Stimulated activated CD4-positive, alpha-beta T cell treated with anti-CD3 and anti-CD28 coated beads, Interleukin-2, amount 100 ng/mL, for 24 hours (primary cell): ENCODE measurements around the gene QPCTL.
"Not testable (repeated sequence)": the region's sequence is repeated elsewhere in the genome, so short reads cannot be mapped to it uniquely, and the experiment has no call there.

Experiments used
- DNase-seq, 2 donors: peaks; one replicate each; pipeline ENCODE4 v3.0.0-alpha.2; 2020

The QPCTL gene

DNA sequence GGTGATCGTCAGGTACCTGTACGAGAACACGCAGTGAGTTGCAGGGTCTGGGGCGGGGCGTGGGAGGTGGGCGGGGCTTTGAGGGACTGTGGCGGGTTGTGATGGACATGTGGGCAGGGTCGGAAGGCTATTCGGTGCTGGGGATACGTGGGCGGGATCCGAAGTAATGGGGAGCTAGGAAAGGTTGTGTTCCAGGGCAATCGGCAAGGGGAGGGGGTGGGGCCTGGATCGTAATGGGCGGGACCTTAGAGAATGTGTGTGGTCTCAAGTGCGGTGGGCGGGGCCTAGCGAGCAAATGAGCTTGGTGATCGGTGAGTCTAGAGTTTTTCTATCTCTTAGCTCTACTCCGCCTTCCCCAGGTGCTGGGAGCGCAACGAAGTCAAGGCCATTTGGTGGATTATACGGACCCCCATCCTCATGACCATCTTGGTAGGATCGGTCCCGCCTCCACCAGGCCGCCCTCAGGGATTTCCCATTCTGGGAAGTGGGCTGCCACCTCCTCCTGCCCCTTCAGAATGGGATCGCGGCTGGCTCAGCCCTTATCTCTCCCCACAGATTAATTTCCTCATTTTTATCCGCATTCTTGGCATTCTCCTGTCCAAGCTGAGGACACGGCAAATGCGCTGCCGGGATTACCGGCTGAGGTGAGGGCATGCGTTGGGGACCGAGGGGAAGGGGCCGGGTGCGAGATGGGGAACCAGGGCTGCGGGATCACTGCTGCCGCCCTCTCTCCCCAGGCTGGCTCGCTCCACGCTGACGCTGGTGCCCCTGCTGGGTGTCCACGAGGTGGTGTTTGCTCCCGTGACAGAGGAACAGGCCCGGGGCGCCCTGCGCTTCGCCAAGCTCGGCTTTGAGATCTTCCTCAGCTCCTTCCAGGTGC lies 14.9 kb upstream of the QPCTL start:
- peak; percentile 84 to 90 for DNase-seq

DNA sequence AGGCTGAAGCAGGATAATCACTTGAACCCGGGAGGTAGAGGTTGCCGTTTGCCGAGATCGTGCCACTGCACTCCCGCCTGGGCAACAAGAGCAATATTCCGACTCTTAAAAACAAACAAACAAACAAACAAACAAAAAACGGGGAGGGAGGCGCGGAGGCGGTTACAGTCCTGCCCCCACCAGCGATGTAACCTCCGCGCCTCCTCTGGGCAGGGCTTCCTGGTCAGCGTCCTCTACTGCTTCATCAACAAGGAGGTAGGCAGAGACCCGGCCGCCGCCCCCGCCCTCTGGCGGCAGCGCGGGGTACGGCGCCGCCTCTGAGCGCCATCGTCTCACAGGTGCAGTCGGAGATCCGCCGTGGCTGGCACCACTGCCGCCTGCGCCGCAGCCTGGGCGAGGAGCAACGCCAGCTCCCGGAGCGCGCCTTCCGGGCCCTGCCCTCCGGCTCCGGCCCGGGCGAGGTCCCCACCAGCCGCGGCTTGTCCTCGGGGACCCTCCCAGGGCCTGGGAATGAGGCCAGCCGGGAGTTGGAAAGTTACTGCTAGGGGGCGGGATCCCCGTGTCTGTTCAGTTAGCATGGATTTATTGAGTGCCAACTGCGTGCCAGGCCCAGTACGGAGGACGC lies 11.0 kb upstream of the QPCTL start:
- DNase-seq: peak; percentile 87 to 89

DNA sequence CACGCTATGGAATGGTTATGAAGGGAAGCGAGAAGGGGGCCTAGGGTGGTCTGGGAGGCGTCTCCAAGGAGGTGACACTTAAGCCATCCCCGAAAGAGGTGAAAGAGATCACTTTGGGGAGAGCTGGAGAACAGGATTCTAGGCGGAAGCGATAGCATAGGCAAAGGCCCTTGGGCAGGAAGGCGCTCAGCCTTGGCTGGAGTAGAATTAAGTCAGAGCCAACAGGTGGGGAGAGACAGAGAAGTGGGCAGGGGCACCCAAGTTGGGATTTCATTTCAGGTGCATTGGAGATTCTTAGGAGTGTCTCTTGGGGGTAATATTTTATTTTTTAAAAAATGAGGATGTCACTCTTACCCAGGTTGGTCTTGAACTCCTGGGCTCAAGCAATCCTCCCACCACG lies 10.3 kb upstream of the QPCTL start:
- no peak for DNase-seq

DNA sequence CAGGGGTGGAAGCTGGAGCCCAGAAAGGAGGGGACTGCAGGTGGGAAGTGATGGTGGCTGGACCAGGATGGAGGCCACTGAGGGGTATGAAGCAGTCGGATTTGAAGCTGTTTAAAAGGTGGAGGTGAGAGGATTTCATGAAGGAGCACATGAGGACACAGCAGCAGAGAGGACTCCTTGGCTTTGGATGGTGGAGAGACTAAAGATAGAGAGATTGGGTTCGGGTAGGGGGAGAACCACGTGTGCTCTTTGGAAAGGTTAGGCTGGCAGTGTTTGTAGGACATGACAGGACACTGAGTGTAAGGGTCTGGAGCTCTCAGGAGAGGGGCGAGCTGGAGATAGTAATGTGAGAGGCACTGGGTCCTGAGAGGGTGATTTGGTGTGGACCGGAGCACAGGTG lies 9.6 kb upstream of the QPCTL start:
- no peak for DNase-seq

DNA sequence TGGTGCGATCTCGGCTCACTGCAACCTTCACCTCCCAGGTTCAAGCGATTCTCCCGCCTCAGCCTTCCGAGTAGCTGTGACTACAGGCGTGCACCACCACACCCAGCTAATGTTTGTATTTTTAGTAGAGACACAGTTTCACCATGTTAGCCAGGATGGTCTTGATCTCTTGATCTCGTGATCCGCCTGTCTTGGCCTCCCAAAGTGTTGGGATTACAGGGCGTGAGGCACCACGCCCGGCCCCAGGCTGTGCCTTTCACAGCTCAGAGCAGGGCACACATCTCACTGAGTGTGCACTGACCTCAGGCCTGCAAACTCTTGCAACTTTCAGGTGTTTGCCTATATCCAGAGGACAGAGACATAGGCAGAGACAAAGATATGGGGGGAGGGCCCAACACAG lies 7.4 kb upstream of the QPCTL start:
- not testable (repeated sequence) for DNase-seq

DNA sequence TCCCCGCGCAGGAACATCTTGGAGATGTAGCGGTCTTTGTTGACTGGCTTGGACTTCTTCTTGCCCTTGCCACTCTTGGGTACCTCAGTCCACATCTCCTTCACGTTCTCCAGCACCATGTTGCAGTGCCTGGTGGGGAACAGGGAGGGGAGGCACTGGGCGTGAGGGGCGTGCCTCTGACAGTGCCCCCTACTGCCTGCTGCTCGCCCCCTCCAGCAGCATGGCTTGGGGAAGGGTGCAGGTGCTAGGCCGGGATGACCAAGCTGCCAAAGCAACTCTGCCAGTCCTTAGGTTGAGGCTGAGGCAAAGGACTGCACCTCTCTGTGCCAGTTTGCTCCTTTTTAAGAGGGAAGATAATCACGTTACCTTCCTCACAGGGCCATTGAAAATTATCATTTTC lies 4.9 kb upstream of the QPCTL start:
- DNase-seq: no peak

DNA sequence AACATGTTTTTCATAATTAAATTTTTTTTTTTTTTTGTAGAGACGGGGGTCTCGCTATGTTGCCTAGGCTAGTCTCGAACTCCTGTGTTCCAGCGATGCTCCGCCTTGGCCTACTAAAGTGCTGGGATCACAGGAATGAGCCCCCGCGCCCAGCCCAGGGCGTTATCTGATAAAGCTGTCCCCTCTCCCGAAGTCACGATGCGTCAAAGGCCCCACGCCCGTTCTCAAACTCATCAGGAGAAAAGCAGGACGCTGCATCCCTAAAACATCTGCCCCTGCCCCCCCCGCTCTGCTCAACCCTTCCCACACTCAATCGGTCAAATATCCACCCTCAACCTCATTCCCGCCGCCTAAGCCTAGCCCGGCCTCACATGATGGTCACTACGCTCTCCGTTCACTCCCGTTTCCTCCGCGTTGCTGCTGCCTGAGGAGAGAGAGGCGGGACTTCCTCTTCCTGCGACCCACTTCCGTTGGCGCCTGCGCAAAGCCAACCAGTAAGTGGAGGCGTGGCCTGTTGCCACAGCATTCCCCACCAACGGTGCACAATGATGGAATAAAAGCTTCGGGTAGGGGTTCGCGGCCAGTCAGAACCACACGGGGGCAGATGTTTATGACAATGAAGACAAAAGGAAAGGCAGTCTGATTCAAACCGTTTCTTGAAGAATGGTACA lies 815 bp upstream of the QPCTL start, which contains the start of gene SNRPD2:
Gene SNRPD2 (minus strand): TSS at position 438 of the 671 bp plus-strand sequence. CDS start 65 bp downstream, at position 373.
- peak; percentile 92 to 93 for DNase-seq

DNA sequence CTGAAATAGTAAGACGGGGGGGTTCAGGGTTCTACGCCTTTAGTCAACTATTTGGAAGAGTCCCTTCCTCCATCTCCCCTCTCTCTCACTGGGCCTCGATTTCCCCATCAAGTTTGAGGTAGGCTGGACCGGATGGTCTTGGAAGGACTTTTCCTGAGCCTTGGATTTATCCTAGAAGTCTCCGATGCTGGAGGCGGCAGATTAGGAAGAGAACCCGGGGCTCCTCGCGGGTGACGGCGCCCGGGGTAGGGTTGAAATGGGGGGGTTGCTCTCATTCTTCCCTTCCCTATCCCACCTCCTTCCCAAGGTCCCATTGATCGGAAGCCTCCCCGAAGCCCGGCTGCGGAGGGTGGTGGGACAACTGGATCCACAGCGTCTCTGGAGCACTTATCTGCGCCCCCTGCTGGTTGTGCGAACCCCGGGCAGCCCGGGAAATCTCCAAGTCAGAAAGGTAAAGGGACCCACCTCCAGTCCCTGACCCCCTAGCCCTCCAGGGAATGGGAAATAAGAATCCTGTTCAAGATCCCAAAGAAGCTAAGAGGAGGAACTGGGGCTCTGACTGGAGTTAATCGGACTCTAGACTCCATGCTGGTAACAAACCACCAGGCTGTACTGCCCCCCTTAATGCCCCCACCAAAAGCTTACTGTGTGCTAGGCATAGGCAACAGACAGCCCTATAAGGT lies 781 bp downstream of the QPCTL start:
- peak; percentile 87 to 89 for DNase-seq

DNA sequence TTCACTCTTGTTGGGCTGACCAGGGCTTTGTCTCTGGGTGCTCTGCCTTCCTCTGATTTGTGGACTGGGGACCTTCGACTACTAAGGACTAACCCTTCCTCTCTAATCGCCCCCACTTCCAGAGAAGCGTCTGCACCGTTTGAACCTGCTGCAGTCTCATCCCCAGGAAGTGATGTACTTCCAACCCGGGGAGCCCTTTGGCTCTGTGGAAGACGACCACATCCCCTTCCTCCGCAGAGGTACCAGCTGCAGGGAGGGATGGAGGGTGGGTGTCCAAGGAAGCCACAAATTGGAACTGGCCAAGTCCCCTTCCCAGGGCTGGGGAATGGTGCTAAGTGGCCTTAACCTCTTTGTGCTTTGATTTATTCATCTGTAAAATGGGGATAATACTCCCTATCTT lies 9.2 kb downstream of the QPCTL start:
- DNase-seq: no peak

DNA sequence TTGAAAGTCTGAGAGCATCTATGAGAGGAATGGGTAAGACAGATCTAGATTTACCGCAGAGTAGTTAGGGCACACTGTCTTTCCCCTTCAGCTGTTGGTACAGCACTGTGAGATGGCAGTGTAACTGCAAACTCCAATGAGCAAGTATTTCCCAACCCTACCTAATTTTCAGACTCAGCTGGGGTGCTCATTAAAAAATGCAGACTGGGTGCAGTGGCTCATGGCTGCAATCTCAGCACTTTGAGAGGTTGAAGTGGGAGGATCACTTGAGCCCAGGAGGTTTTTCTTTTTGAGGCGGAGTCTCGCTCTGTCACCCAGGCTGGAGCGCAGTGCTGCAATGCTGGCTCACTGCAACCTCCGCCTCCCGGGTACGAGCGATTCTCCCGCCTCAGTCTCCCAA lies 12.6 kb downstream of the QPCTL start:
- no peak for DNase-seq

DNA sequence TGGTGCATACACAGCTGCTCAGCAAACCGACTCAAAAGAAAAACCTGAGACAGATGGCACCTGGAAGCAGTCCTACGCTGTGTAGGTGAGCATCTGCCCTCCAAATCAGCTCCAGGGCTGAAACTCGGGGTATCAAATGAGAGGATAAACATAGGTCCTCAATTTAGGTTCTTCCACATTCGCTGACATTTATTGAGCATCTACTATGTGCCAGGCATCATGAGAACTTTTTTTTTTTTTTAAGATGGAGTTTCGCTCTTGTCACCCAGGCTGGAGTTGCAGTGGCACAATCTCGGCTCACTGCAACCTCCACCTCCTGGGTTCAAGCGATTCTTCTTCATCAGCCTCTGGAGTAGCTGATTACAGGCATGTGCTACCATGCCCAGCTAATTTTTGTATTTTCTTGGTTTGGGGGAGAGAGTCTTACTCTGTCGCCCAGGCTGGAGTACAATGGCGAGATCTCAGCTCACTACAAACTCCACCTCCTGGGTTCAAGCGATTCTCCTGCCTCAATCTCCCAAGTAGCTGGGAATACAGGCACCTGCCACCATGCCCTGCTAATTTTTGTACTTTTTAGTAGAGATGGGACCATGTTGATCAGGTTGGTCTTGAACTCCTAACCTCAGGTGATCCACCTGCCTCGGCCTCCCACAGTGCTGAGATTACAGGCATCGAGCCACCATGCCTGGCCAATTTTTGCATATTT lies 13.4 kb downstream of the QPCTL start:
- no peak for DNase-seq

DNA sequence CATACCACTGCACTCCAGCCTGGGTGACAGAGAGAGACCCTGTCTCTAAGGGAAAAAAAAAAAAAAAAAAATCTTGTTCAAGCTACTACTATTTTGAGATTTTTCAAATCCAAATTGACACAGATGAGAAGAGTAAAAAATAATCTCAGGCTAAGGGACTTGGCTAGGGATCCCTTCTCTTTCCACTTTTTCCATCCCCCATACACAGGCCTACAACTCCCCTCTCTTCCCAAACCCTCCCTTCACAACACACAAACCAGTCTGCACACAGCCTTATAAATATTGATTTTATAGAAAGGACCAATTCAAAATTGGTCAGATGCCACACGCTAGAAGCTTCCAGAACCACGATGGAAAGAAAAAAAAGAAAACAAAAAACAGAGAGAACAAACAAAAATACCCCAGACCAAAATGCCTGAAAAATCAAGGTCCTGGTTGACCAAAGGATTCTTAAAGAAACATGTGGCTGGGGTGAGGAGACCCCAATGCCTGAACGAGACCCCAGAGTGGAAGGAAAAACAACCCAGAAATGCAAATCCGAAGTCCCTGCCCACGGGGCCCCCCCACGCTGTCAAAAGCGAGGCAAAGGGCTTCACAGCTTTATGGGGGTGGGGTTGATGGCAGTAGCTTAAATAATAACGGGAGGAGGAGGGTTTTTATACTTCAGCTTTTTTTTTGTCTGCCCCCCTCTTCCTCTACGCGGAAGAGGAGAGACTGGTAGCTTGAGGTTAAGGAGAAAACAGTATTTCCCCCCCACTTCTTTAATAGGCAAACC lies 18.1 kb downstream of the QPCTL start:
- no peak for DNase-seq

DNA sequence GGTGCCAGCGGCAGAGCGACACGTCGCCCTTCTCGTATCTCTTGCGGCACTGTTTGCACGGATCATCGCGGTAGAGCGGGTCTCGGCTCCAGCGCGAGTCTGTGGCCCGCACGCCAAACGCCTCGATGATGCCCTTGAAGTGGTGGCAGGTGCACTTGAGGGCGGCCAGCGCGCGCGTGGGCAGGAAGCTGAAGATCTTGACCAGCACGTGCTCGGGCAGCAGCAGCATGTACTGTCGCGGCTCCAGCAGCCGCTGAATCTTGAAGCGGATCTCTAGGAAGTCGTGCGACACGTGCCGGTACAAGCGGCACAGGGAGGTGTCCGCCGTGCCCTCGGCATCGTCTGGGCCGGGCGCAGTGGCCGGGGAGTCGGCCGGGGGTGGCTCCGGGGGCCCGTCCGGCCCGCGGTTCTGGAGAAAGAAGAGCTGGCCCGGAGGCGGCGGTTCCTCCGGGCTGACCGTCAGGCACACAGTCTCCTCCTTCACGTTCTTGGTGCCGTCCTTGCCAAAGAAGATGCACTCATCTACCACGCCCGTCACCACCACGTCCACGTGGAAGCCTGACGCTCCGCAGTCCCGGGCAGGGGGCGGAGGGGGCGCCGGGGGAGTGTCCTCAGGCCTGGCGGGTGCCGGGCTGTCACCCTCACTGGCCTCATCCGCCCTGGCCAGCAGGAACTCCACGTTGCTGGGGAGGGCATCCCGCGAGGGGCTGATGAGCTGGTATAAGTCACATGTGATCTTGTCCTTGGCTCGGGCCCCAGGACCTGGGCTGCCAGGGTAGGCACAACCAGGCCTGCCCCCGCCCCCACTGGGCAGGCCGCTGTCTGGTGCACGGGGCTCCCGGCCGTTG lies 19.6 kb downstream of the QPCTL start:
- no peak for DNase-seq

DNA sequence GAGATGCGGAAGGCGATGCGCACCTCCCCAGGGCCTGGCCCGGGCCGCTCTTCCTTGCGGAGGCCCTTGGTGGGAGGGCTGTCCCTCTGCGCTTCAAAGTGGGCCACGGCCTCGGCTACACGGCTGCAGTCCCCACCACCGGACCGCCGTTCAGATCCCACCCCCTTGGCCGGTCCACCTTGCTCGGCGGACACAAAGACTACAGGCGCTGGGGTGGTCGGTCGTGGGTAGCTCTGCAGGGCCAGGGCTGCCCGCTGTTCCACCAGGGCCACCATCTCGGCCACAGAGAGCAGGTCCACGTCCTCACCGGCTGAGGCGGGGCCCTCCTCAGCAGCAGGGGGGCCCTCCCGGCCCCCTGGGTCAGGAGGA lies 20.2 kb downstream of the QPCTL start:
- no peak for DNase-seq

DNA sequence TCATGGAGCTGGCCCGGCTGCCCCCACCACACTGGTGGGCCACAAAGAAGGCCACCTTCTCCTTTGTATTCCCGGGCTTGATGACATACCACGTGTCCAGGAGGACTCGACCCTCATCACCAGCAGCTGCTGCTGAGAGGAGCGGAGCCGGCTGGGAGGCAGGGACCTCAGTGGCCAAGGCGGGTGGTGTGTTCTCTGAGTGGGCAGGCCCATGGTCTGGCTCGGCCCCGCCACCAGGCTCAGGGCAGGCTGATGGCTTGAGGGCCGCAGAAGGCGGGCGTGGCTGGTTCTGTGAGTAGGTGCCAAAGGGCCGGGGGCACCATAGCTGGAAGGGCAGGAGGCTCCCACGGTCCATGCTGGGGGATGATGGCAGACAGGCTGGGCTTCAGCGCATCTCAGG lies 20.7 kb downstream of the QPCTL start:
- DNase-seq: no peak

DNA sequence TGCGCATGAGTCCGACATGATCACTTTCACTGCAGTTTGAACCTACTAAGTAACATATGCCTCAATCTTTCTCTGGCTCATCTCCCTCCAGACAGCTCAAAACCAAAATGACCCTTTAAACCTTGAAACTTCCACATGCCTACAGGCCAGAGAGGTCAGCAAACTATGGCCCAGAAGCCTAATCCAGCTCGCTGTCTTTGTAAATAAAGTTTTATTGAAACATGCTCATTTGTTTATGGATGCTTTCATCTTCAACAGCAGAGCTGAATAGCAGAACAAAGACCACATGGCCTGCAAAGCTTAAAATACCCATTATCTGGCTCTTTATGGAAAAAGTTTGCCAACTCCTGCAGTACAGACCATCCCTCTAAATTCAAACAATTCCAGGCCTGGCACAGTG lies 22.7 kb downstream of the QPCTL start:
- DNase-seq: no peak

DNA sequence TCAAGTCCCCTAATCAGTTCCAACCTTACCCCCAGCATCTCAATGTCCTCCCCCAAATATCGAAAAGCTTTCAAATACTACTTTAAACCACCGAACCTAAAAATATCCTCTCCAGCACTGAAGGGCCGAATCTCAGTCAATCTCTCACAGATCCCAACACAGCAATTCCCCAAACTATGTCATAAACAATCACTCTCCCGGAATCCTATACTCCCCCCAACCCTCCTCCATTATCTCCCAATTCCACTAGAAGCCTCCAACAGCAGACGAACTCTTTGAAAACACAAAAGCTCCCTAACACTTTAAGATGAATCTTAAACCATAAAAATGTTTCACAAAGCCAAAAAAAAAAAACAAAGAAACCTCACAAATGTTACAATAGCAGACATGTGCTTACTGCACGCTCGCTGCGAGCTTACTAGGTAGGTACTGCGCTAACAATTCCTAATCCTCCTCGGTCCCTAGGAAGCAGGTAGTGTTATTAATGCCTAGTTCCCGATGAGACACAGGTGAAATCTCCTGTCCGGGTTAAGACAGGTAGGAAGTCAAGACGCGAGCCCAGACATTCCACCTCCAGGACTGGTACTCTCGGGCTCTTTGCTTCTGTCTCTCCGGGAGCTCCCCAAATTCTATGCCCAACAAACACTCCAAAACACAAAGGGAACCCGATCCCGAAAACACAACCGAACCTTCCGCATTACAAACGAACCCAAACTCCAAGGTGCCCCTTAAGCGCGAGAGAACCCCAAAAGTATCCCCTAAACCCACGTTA lies 24.1 kb downstream of the QPCTL start:
- peak; percentile 26 to 33 for DNase-seq

DNA sequence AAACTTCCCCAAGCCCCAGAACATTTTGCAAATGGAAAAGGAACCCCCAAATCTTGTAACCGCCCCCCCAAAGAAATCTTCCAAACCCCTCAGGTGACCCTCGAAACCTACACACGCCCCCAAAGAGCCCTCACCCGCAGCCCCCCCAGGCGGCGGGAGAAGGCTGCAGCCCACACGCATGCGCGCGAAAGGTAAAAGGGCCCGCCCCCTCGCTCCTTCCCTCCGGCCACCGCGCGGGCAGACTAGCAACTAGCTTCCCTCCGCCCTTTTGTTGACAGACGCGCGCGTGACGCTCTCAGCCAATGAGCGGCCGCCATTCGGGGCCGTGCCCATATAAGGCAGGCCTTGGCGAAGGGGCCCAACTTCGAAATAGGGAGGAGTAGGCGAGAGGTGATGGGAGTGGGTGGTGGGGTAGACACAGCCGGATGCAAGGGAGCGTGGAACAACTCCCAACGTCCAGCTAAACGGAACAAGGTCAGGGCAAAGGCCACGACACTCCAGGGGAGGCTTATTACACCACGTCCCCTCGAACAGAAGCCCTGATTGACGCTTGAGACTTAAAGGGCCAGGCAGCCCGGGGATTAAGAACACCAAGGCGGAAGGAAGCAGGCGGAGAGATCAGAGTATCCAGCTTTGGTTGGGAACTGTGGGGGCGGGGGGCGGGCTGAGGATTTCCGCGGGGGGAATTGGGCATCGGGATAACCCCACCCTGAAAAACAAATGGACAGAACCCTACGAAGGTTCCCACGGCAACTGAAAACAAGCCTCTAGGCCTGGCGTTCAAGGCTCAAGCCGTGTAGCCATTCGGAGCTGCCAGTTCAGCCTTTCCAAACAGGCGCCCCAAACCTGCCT lies 24.9 kb downstream of the QPCTL start:
- DNase-seq: peak; percentile 96 to 97
